Pancreas (tissue), 10 donors: Measurements from ENCODE around the gene MRNIP. TPM values are rescaled to one million over a fixed set of nuclear protein-coding genes. Genes with fewer than 3 reads are reported as not detected.

ENCODE experiments used
- ATAC-seq, 4 donors: fragments of 200-7000 bp; cut with Tn5 transposase; one replicate each; pipeline versions ENCODE4 v1.8.0 to v1.9.1; 2020; ENCODE audit warnings: mild to moderate bottlenecking in 4 of 4, moderate library complexity in 4 of 4
- DNase-seq, 6 donors: peaks; one replicate each; pipeline ENCODE4 v3.0.0-alpha.2; 2020
- FAIRE-seq: peaks from 2 replicates; lab custom pipeline; 2012; peaks lifted over from hg19 to GRCh38; lab: Jason Lieb, UNC
- H3K27ac ChIP-seq, 4 donors: fragments of 200-600 bp; sonication (generic); 1 replicate in 3 of 4; 2 replicates in 1 of 4; pipeline versions ENCODE4 v1.5.0 to v1.8.0; 2020
- H3K27me3 ChIP-seq, 4 donors: fragments of 200-600 bp; one replicate each; pipeline ENCODE4 v1.8.0; 2021
- H3K36me3 ChIP-seq, 3 donors: fragments of 200-600 bp; sonication (generic) in 1 of 3; one replicate each; pipeline versions ENCODE4 v1.5.0 to v1.8.0; 2020 to 2021
- H3K4me1 ChIP-seq, 3 donors: fragments of 200-600 bp; one replicate each; pipeline ENCODE4 v1.8.0; 2021
- H3K4me3 ChIP-seq, 4 donors: fragments of 200-600 bp; sonication (generic) in 2 of 4; one replicate each; pipeline versions ENCODE4 v1.5.0 to v1.8.0; 2020 to 2021
- H3K9me3 ChIP-seq, 4 donors: fragments of 200-600 bp; one replicate each; pipeline ENCODE4 v1.8.0; 2021
- WGBS, 2 donors: extraction: QIAGEN DNeasy Blood & Tissue Kit; methylation state at CpG; one replicate each; pipeline ENCODE4 v1.1.7; 2013; 5-methylcytosine and 5-hydroxymethylcytosine counted together
- intact Hi-C, 3 donors: fragments of 100-400 bp; cut with DNase I; formaldehyde crosslinking; loops; one replicate each; pipeline versions ENCODE4 v1.11.1 to v1.14.2; 2022
- polyA plus RNA-seq, 2 donors: library from polyadenylated mRNA; stranded (reverse); fragments of 200-250 nt; gene quantifications; one replicate each; pipeline ENCODE4 v1.2.3, GENCODE V29; 2013
- total RNA-seq, 6 donors: library from RNA; stranded (reverse); fragmentation: NEBNext Ultra II Directional in 4 of 6; extraction: Animal tissue kit (Norgen Biotek cat#: 25700) in 4 of 6; gene quantifications; one replicate each; pipeline versions ENCODE4 v1.2.1 to v1.2.4, GENCODE V29; 2021 to 2023
- TF ChIP-seq, protein P1 (sequence below), 4 donors: fragments of 200-600 bp; sonication (generic) in 3 of 4; IDR thresholded peaks; one replicate each; pipeline versions ENCODE4 v1.5.0 to v1.8.0; 2021; ENCODE audit warnings: antibody characterized with exemption in 4 of 4
- donor health status: healthy with polysubstance abuse.
- donor health status: DM: no; HTN: no; CAD: no; lungs with moderate emphysema.
- donor health status: DM: no; HTN: no; CAD: no.
- donor health status: control.
- donor health status: control.
- donor health status: Bipolar disorder and iron deficiency.
- donor health status: DM: yes; HTN: yes; CAD: no.
- donor health status: DM: no; HTN: no; CAD: no.
- donor health status: DM: no; HTN: no; CAD: no.
- donor health status: DM: yes; HTN: yes; CAD: no.

The MRNIP gene
- total and polyA plus RNA-seq, 8 donors, result 8.6 to 53.1 (median 16.9) TPM

DNA sequence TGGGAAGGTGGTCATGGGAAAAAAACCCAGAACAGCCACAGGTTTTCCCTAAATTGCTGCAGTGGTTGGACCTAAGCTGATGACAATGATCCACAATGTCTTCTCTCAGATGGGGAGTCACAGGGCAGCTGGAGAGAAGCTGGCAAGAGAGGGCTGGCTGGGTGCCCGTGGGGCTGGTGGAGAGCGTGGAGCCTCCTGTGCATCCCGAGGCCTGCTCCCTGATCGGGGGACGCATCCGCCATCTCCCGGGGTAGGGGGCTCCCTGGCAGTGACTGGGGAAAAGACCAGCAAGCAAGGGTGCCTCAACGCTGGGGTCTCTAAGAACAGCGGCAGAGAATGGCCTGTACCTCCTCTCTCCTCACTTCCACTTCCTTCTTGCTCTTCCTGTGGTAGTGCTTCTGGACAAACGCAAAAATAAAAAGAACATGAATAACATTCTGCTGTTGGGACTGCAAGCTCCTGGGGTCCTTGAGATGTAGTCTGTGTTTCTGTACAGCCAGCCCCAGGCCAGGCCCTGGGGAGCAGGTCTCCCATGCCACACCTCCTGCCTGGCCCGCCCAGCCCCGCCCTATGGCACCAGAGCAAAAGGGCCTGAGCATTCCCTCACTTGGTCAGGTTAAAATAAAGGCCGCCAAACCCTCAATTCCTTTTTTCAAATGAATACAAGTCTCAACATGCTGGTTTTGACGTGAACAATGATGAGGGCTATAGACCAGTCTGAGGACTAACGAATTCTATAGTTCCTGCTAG lies 7.0 kb upstream of the MRNIP start:
- DNase-seq (peak in 1 of 6 donors; percentile 47), FAIRE-seq (no peak), ATAC-seq (no peak)
- H3K27me3 ChIP-seq, result no peaks in the 10 kb centered on the region
- intact Hi-C loops, result no loop called here
- WGBS, 2 donors, result 93 to 96% methylated on average over 15 of the region's 15 CpGs
- H3K4me1 ChIP-seq, result no peaks in the 10 kb centered on the region
- H3K9me3 ChIP-seq, result no peaks in the 10 kb centered on the region
- TF ChIP-seq, protein P1, sequence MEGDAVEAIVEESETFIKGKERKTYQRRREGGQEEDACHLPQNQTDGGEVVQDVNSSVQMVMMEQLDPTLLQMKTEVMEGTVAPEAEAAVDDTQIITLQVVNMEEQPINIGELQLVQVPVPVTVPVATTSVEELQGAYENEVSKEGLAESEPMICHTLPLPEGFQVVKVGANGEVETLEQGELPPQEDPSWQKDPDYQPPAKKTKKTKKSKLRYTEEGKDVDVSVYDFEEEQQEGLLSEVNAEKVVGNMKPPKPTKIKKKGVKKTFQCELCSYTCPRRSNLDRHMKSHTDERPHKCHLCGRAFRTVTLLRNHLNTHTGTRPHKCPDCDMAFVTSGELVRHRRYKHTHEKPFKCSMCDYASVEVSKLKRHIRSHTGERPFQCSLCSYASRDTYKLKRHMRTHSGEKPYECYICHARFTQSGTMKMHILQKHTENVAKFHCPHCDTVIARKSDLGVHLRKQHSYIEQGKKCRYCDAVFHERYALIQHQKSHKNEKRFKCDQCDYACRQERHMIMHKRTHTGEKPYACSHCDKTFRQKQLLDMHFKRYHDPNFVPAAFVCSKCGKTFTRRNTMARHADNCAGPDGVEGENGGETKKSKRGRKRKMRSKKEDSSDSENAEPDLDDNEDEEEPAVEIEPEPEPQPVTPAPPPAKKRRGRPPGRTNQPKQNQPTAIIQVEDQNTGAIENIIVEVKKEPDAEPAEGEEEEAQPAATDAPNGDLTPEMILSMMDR (IDR thresholded peaks at IDR 0.05), result no peak
- no peak overlapping the region for H3K27ac ChIP-seq
- peaks cover 0 to 44% (median 11%) of the 10 kb centered on the region in 3 donors for H3K36me3 ChIP-seq
- H3K4me3 ChIP-seq, result no peak overlapping the region

DNA sequence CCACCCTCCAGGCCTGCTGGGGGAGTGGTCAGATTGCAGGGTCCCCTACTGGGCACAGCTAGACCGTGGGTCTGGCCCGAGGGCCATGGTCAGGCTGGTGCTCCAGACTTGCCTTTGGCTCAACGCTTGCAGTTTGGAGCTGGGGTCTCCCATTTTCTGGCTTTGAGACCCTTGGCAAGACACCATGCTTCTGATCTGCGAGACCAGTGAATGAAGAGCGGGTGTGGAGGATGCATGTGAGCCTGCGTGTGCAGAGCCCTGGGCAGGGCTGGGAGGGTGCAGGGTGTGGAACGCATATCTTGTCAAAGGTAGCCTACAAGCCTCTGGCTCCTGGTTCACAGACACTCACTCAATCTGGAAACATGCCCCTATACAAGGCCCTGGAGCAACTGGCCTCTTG lies 6.1 kb upstream of the MRNIP start:
- Histone ChIP-seq H3K4me3 (no peak overlapping the region), H3K4me1 (no peaks in the 10 kb centered on the region)
- no peak for FAIRE-seq

GRCh38 chr5:179863449-179864085 lies 5.0 kb upstream of the MRNIP start:
- DNase-seq (peak in 1 of 6 donors; percentile 49), FAIRE-seq (no peak), ATAC-seq (no peak)
- Histone ChIP-seq H3K4me1 (no peaks in the 10 kb centered on the region), H3K36me3 (peaks cover 0 to 32% (median 8%) of the 10 kb centered on the region in 3 donors), H3K27me3 (no peaks in the 10 kb centered on the region), H3K27ac (no peak overlapping the region), H3K4me3 (no peak overlapping the region), H3K9me3 (no peaks in the 10 kb centered on the region)
- intact Hi-C loops, result no loop called here
- TF ChIP-seq, protein P1 (IDR thresholded peaks at IDR 0.05), result no peak
- 97% methylated on average over 30 to 31 of the region's 31 CpGs for WGBS, 2 donors

More for the DNA sequence above, 6.1 kb upstream of the MRNIP start:
- Histone ChIP-seq H3K27me3 (no peaks in the 10 kb centered on the region), H3K27ac (no peak overlapping the region), H3K9me3 (no peaks in the 10 kb centered on the region), H3K36me3 (peaks cover 0 to 36% (median 8%) of the 10 kb centered on the region in 3 donors)
- DNase-seq (peak in 1 of 6 donors; percentile 44), ATAC-seq (no peak)
- TF ChIP-seq, protein P1 (IDR thresholded peaks at IDR 0.05), result no peak
- intact Hi-C loops, result no loop called here
- WGBS, 2 donors, result 97 to 98% methylated on average over 7 of the region's 7 CpGs

- Histone ChIP-seq H3K9me3 (no peaks in the 10 kb centered on the region), H3K27ac (no peak overlapping the region), H3K4me3 (no peak overlapping the region), H3K36me3 (peaks cover 0 to 32% (median 8%) of the 10 kb centered on the region in 3 donors), H3K4me1 (no peaks in the 10 kb centered on the region), H3K27me3 (no peaks in the 10 kb centered on the region)
- 98% methylated on average over 9 of the region's 9 CpGs for WGBS, 2 donors
- TF ChIP-seq, protein P1 (IDR thresholded peaks at IDR 0.05), result no peak
- DNase-seq, result no peak
- FAIRE-seq, result no peak
- intact Hi-C loops, result no loop called here
- no peak for ATAC-seq
Measured at GRCh38 chr5:179862891-179863290, 4.3 kb upstream of the MRNIP start.
